DMS 273 treated with DMSO at 0.1 percent for 48 hours (cell line): Measurements from ENCODE around the gene FBXO9.
A peak's percentile ranks its signal among the peaks of the same experiment; 100 is the strongest.

Experiments used
- DNase-seq: peaks from one replicate; lab custom pipeline; 2025; lab: John Stamatoyannopoulos, UW

Gene FBXO9

GRCh38 chr6:53065266-53066076, at the start of gene FBXO9:
TSS of gene FBXO9 (plus strand) at chr6:53065404. CDS start at chr6:53065790, 386 bp downstream.
- DNase-seq = no peak

GRCh38 chr6:53015486-53015885, 49.7 kb upstream of the FBXO9 start:
- DNase-seq = no peak

- no peak for DNase-seq
Observed at GRCh38 chr6:53018446-53018845, 46.8 kb upstream of the FBXO9 start.

- DNase-seq = no peak
Observed at GRCh38 chr6:53020005-53020744, 45.0 kb upstream of the FBXO9 start.

GRCh38 chr6:53023323-53023722, 41.9 kb upstream of the FBXO9 start:
- DNase-seq = no peak

- no peak for DNase-seq
Observed at GRCh38 chr6:53026526-53026925, 38.7 kb upstream of the FBXO9 start.

GRCh38 chr6:53027131-53027718, 38.0 kb upstream of the FBXO9 start:
- DNase-seq = no peak

GRCh38 chr6:53028467-53028866, 36.7 kb upstream of the FBXO9 start:
- DNase-seq = no peak

GRCh38 chr6:53029257-53029656, 35.9 kb upstream of the FBXO9 start:
- no peak for DNase-seq

GRCh38 chr6:53029761-53030160, 35.4 kb upstream of the FBXO9 start:
- peak; percentile 70 for DNase-seq

- no peak for DNase-seq
Observed at GRCh38 chr6:53031281-53031680, 33.9 kb upstream of the FBXO9 start.

GRCh38 chr6:53032849-53033248, 32.4 kb upstream of the FBXO9 start:
- DNase-seq = no peak

GRCh38 chr6:53033764-53034163, 31.4 kb upstream of the FBXO9 start:
- no peak for DNase-seq

- no peak for DNase-seq
Observed at GRCh38 chr6:53035549-53036213, 29.5 kb upstream of the FBXO9 start.

GRCh38 chr6:53038141-53038540, 27.1 kb upstream of the FBXO9 start:
- DNase-seq = peak; percentile 53

GRCh38 chr6:53038596-53038995, 26.6 kb upstream of the FBXO9 start:
- DNase-seq = no peak

- DNase-seq = no peak
Observed at GRCh38 chr6:53041356-53041755, 23.8 kb upstream of the FBXO9 start.

GRCh38 chr6:53042112-53042511, 23.1 kb upstream of the FBXO9 start:
- no peak for DNase-seq

GRCh38 chr6:53043581-53043980, 21.6 kb upstream of the FBXO9 start:
- no peak for DNase-seq

- DNase-seq = no peak
Observed at GRCh38 chr6:53044071-53044470, 21.1 kb upstream of the FBXO9 start.

GRCh38 chr6:53044572-53044971, 20.6 kb upstream of the FBXO9 start:
- DNase-seq = no peak

- no peak for DNase-seq
Observed at GRCh38 chr6:53045891-53046673, 19.1 kb upstream of the FBXO9 start.
